GM18499 (cell line): Measurements from ENCODE around the gene CASTOR1.

Experiments
- ATAC-seq: cut with Tn5 transposase; IDR thresholded peaks from one replicate; pipeline ENCODE4 v1.9.1; 2021; ENCODE audit warnings: moderate number of reproducible peaks; ENCODE audit not compliant: insufficient read depth, unreplicated experiment

CASTOR1 gene

DNA sequence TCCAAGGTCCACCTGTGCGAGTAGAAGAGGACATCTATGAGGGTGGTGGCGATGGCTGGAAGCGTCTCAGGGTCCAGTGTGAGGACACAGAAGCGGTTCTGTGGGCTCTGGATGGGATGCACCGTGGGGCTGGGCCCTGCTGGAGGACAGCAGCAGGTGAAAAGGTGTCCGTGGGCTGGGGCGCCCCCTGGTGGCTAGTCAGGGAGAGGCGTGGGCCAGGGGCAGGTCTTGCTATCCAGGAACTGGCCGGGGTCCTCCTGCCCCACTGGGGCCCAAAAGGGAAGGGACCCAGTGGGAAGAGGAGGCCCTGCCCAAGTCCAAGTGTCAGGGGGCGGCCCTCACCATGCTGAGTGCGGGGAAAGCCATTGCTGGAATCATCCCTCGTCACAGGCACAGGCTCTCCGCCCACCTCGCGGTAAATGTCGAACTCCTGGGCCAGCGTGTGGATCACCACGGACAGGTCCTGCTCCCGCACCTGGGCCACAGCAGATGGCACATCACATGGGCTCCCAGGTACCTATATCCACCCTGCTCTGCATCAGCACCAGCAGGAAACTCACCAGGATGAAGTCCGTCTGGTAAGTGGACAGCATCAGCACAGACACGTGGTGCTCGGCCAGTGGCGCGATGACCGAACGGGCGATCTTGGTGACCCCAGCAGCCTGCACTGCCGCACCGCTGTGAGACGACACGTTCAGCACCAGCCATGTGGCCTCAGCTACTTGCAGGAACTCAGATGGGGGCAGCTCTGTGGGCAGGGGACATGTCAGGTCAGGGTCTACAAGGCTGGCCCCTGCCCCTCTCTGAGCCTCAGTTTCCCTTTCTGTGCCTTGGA is 2.3 kb downstream of the CASTOR1 start:
- ATAC-seq, result no peak

DNA sequence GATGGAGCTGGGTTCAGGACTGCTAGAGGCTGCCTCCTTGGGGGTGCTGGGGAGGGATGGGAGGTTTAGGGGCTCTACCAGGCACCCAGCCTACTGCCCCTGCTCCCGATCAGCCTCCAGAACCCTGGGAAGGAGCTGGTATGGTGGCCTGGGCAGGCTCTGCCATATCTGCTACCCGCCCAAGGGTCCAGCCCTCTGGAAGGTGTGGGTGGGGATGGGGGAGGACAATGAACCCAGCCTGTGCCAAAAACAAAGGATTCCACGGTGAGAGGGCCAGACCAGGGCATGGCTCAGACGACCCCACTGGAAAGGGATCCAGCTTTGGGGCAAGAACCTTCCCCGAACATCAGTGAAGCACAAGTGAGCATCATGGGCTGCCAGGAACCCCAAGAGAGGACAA is 3.0 kb downstream of the CASTOR1 start:
- no peak for ATAC-seq

DNA sequence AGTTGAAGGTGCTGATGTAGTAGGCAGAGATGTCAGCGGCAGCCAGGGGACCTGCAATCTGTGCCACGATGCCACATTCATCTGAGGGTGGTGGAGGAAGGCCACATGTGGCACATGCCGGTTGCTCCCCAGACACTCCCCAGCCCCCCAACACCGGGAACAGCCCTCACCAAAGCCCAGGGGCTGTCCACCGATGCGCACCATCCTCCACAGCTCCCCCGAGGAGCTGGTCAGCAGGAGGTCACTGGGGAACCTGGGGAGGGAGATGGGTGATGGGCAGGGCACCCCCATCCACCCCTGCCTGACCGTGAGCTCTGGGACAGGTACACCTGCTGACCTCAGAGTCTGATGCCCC is 3.5 kb downstream of the CASTOR1 start:
- no peak for ATAC-seq

DNA sequence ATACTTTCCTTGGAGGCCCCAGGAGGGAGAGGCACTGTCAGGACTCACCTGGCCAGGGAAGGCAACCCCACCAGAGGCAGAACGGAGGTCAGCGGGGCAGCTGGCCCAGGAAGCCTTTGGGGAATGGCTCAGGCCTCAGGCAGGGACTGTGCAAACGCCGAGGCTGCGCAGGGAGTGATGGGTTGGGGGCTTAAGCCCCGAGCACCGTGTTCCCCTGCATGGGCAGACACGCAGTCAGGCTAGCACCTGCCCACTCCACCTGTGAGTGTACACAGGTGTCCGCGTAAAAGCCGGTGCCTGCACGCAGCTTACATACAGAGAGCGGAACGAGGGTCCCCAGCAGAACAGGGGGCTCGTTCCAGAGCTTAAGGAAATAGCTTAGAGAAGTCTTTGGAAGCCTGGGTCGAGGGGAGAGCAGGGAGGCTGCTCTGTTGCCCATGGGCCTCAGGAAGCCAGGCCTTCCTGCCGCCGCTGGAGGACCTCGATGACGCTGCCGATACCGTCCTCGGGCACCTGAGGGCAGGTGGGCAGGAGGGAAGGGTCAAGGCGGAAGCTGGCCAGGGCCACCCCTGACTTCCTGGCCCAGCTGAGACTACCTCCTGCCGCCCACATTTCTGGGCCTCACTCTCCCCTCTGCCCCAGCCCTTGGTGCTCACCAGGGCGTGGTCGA is 4.0 kb downstream of the CASTOR1 start:
- no peak for ATAC-seq

DNA sequence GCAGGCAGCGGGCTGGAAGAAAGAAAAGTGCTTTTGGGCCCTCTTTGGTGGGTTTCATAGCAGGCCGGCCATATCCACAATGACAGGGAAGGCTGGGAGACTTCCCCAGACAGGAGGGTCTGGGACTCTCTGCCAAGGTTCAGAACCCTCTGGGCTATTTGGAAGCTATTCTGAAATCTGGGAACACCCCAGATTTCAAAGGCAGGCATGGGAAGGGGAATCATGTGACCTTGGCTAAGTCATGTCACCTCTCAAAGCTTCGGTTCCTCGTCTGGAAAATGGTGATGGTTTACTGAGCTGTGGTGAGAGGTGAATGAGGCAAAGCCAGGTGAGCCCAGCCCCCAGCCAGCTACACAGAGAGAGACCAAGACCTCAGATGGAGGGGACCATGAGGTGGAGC is 4.6 kb downstream of the CASTOR1 start:
- ATAC-seq, result no peak

DNA sequence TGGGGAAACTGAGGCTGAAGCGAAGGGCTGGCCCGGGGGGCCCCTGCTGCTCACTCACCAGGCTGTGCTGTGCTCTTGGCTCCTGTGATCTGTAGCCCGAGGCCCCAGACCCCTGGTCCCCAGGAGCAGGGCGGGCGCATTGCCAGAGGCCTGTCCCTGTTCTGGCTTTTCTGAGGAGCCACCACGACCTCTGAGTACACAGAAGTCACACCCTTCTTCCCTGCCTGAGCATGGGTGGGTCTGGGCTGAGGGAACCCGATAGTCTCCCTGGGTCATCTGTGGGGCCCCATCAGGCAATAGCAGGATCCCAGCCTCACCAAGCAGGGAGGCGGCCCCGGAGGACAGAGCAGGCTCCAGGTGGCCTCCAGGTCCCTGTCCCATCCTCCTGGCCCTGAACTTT is 5.1 kb downstream of the CASTOR1 start:
- no peak for ATAC-seq

DNA sequence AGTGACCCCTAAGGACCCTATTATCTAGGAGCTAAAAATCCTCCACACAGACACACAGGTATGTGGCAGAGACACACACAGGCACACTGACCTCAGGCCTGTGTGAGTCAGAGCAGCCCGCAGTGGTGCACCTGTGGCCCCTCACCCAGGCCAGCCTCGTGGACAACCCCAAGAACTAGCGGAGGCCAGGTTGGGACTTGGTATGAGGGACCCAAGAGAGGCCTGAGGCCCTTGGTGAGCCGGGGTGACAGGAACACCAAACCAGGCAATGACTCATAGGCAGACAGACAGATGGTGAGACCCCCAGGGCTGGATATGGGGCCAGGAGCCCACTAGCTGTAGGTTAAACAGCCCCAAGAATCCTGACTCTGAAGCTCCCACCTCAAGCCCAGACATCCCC is 6.0 kb downstream of the CASTOR1 start:
- no peak for ATAC-seq

DNA sequence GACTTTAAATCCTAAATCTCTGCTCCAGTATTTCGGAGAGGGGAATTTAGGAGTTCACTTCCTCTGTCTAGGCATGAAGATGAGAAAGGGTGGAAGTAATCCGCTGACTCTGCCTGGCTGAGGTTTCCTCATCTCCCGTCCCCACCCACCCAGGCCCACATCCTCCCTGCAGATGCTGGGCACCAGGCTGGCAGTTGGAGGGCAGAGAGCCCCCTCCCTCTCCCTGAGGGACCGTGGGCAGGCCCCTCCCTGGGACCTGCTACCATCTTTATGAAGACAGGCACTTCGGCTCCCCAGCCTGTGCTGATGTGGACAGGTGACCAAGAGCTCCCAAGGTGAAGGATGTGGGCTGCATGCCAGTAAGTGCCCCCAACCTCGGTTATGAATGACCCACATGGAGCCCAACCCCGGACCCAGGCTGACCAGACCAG is 6.7 kb downstream of the CASTOR1 start:
- ATAC-seq, result no peak

DNA sequence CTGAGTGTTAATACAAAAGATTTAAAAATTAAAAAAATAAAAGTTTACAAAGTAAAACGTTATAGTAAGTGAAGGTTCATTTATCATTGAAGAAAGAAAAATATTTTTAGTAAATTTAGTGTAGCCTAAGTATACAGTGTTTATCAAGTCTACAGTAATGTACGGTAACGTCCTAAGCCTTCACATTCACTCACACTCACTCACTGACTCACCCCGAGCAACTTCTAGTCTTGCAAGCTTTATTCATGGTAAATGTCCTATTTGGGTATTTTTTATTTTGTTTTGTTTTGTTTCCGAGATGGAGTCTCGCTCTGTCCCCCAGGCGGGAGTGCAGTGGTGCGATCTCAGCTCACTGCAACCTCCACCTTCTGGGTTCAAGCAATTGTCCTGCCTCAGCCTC is 8.8 kb downstream of the CASTOR1 start:
- ATAC-seq, result no peak

DNA sequence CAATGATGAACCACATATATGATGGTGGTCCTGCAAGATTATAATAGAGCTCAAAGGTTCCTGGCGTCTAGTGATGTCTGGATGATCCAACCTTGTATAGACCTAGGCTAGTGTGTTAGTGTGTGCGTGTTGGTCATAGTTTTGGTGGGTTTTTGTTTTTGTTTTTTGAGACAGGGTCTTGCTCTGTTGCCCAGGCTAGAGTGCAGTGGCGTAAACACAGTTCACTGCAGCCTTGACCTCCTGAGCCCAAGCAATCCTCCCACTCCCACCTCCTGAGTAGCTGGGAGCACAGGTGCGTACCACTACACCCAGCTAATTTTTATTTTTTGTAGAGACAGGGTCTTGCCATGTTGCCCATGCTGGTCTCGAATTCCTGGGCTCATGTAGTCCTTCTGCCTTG is 9.4 kb downstream of the CASTOR1 start:
- no peak for ATAC-seq

DNA sequence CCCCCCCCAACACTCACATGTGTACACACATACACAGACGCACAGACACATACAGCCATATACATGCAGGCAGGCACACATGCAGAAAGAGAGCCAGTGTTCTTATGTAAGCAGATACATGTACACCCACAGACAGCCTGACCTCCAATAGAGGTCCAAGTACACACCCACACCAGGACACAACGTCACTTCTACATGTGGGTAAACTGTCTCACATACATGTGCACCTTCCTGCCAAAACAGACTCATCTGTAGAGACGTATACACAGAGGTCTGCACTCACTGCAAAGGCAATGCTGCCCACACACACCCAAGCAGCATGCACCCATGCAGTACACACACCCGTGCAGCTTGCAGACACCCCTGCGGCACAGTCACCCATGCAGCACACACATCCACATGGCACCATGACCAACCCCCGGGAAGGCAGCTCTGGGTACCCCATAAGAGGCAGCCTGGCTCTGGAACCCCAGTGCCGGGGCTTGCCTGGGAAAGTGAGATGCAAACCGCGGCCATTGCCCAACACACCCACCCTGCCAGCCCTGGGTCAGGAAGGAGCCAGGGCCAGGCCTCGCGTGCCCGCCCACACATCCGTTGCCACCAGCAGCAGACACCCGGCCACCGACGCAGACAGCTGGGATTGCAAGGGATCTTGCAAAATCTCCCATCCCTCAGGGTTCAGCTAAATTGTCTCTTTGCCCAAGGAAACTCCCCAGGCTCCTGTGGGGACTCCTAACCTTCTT is 10.1 kb downstream of the CASTOR1 start:
- ATAC-seq, result no peak

DNA sequence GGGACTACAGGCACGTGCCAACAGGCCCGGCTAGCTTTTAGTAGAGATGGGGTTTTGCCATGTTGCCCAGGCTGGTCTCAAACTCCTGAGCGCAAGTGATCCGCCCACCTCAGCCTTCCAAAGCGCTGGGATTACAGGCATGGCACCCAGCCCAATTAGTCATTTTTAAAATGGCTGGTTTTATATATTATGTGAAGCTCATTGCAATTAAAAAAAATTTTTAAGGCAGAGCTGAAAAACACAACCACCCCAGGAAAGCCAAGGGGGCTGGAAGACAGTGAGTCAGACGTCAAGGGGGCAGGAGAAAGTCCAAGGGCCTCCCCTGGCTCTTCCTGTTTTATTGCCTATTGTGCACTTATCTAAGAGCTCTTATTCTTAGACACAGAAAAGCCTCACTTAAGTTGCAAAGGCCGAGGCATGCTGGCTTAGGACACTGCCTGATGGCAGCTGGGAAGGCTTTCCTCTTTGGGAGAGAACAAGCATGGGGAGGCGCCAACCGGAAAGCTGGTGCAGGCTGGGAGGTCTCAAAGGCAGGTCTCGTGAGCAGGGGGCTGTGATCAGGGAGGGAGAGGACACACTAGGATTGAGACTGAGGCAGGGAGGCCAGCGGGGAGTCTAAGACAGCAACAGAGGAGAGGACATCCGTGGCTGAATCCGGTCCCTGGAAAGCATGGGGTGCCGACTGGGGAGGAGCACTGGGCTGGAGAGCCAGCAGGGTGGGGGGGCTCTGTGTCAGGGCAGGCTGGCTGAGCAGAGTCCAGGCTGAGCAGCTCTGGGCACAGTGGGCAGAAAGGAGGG is 11.6 kb downstream of the CASTOR1 start:
- no peak for ATAC-seq

DNA sequence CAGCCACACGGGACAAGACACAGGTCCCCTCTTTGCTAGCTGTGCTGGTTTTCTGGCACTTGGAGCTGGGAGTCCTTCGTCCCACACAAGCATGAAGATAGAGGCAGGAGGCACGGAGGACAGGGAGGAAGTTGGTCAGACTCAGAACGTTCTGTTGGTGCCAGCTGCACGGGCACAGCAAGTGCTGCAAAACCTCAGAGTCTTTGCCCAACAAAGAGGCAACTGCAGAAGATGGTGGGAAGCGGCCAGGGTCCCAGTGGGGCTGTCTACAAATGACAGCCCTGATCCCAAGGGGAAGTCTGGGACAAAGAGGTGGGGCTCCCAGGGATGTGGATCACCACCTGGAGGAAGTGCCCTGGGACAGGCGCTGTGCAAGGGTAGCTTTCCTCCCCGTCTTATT is 13.3 kb downstream of the CASTOR1 start:
- ATAC-seq, result no peak

DNA sequence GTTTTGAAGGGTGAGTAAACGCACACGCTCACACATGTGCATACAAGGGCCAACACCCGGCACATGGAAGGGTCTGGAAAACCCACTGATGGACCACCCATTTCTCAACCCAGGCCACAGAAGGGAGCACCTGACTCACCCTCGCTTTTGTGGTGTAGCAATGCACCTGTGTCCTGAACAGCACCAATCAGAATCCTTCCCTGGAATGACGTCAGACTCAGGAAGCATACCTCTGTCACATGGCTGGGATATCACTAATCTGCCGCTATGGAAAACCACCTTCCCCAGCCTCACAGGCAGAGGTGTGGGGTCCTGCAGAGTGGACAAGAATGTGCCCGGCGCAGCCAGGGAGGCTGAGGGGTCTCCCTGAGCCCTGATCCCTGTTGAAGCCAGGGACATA is 13.7 kb downstream of the CASTOR1 start:
- ATAC-seq, result no peak

DNA sequence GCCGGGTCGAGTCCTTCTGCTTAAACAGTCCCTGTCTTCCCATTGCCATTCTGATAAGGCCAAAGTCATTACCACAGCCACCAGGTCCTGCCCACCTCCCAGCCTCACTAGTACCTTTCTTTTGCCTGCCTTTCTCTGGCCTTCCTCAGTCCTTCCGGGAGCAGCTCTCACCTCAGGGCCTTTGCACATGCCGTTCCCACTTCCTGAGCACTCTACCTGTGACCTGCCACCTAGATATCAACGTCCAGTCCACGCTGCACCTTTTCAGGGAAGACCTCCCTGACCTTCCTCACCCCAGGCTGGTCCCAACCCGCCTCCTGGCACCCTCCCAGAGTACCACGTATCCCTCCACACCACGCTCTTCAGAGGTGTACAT is 14.9 kb downstream of the CASTOR1 start:
- no peak for ATAC-seq

DNA sequence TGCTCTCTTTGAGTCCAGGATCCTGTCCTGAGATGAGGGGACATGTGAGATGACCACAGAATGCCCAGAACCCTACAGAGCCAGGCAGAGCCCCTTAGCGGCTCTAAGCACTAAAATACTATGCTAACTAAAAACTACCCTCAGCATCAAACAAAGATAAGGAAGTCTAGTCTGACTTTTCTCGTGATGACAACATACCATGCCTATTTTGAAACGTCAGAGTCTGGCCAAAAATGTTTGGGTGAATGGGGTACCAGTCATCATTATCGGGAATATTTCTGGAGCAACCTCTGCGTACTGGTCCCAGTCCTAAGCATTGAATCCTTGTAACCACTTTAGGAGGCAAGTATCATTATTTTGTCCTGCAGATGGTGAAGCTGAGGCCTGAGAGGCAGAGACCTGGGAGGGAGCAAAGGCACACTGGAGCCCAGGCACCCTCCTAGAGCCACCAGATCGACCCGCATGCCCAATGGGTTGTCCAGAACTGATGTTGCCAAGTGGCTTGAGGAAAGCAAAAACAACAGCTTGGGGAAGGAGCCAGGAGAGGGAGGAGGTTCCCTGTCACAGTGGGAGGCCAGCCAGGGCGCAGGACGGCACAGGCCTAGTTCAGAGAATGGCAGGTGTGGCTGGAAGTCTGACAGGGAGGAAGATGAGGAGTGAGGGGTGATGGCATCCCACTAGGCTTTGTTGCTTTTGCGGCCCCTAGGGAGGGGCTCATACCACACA is 15.4 kb downstream of the CASTOR1 start:
- no peak for ATAC-seq

DNA sequence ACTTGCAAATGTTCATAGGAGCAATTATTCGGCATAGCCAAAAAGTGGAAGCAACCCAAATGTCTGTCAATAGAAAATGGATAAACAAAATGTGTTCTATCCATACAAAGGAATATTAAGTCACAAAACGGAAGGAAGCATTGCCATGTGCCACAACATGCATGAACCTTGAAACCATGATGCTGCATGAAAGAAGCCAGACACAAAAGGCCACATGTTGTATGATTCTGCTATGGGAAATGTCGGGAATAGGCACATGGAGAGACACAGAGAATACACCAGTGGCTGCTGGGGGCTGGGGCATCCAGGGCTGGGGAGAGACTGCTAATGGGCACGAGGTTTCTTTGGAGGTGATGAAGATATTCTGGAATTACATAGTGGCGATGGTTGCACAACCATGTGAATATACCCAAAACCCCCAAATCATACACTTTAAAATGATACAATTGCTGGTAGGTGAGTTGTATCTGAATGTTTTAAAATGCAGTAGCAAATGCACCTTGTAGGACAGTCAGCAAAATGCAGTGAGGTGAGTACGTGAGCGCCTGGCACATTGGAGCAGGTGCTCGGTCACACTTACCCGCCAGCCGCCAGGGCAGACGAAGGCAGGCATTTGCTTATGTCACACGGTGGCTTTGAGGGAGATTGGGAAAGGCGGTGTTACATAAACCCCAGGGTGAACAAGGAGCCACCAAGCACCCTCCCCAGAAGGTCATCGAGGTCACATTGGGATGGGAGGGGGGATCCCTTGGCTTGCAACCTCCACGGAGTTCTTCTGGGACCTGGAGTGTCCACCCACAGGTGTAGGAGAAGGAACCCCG is 16.3 kb downstream of the CASTOR1 start:
- no peak for ATAC-seq

DNA sequence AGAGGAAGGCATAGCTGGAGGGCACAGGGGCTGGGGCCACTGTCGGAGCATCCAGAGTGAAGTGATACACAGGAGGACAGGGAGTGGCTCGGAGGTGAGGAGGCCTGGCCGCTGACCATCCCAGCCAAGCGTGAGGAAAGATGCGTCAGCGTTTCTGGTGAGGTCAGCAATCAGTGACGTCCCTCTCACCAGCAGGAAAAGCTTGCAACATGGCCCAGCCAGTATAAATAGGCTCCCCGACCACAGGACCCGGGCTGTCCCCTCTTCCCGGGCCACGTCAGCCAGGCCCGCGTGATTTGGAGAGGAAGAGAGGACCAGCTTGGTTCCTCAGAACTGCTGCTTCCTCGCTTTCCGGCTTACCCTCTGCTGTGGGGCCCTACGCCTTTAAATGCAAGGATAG is 18.5 kb downstream of the CASTOR1 start:
- no peak for ATAC-seq

DNA sequence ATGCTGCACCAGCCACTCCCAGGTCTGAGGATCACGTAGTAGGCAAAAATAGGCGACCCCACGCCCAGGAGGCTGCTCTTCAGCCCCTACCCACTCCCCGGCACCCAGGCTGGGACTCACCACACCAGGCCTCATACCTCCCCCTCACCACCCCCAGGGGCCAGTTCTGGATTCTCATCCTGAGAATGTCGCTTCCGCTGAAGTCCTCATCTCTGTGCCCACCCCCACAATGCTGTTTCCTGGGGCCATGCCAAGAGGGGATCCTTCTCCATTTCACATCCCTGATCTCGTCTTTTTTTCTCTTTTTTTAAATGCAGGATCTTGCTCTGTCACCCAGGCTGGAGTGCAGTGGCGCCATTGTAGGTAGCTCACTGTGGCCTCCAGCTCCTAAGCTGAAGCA is 21.0 kb downstream of the CASTOR1 start:
- ATAC-seq, result no peak
